Breast epithelium (tissue), 3 donors: ENCODE results near the gene RXRB.

ENCODE experiments used
- POLR2A ChIP-seq: fragments of 450-650 bp; IDR thresholded peaks from one replicate; pipeline ENCODE4 v1.6.1; 2016; ENCODE audit warnings: antibody characterized with exemption, mild to moderate bottlenecking, moderate library complexity
- POLR2AphosphoS5 ChIP-seq, 3 donors: sonication (generic); formaldehyde crosslinking; IDR thresholded peaks; one replicate each; pipeline ENCODE4 v1.6.1; 2017; ENCODE audit warnings: antibody characterized with exemption in 3 of 3
- TF ChIP-seq, protein P1 (sequence below), 3 donors: fragments of 450-650 bp; IDR thresholded peaks; one replicate each; pipeline ENCODE4 v1.5.1; 2016 to 2017; ENCODE audit warnings: antibody characterized with exemption in 3 of 3, mild to moderate bottlenecking in 3 of 3, moderate library complexity in 3 of 3

DNA sequence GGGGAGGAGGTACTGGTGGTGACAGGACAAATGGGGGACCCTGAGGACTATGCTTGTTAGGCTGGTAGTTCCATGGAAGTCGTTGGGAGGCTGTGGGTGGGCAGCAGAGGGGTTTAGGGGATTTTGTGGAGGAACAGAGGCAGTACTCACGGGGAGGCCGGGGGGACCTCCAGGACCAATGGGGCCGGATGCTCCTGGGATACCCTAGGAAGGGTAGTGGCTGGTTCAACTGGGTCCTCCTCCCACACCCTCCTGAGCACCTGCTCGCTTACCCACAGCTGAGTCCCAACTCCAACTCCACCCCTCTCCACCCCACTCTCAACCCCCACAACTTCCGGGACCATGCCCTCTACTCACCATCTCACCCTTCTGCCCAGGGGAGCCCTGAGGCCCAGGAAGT, 34.1 kb downstream of the RXRB start:
- TF ChIP-seq, protein P1, sequence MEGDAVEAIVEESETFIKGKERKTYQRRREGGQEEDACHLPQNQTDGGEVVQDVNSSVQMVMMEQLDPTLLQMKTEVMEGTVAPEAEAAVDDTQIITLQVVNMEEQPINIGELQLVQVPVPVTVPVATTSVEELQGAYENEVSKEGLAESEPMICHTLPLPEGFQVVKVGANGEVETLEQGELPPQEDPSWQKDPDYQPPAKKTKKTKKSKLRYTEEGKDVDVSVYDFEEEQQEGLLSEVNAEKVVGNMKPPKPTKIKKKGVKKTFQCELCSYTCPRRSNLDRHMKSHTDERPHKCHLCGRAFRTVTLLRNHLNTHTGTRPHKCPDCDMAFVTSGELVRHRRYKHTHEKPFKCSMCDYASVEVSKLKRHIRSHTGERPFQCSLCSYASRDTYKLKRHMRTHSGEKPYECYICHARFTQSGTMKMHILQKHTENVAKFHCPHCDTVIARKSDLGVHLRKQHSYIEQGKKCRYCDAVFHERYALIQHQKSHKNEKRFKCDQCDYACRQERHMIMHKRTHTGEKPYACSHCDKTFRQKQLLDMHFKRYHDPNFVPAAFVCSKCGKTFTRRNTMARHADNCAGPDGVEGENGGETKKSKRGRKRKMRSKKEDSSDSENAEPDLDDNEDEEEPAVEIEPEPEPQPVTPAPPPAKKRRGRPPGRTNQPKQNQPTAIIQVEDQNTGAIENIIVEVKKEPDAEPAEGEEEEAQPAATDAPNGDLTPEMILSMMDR (IDR thresholded peaks at IDR 0.05), result no peak
- TF ChIP-seq POLR2A, result no peak
- TF ChIP-seq POLR2AphosphoS5 (IDR thresholded peaks at IDR 0.05), result no peak
